GM21576 (cell line): ENCODE results near the gene MINAR2.
A peak's percentile ranks its signal among the peaks of the same experiment; 100 is the strongest.

ENCODE experiments used
- ATAC-seq: cut with Tn5 transposase; IDR thresholded peaks from one replicate; pipeline ENCODE4 v1.9.1; 2021; ENCODE audit warnings: mild to moderate bottlenecking, moderate library complexity; ENCODE audit not compliant: unreplicated experiment

The MINAR2 gene

GRCh38 chr5:129771058-129771838 lies 23.4 kb downstream of the MINAR2 start:
- ATAC-seq = peak; percentile 57

DNA sequence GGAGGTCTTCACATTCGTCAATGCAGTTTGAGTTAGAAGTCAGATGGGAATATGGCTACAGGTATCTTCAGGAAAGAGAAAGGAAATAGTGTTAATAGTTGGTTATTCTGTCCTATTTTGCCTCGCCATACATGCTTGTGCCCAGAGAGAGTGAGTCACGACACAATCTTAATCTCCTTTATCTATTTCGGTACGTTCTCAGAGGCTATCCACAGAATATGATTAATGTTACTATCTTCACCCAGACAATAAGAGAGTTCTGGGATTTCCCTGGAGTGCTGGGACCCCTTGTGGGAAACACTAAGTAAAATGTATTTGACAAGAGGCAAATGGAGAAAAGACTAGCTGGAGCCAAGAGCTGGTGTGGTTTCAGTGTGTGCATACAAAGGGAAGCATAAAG lies 25.5 kb downstream of the MINAR2 start:
- no peak for ATAC-seq

- no peak for ATAC-seq
Observed at GRCh38 chr5:129781594-129781993, 33.7 kb downstream of the MINAR2 start.

DNA sequence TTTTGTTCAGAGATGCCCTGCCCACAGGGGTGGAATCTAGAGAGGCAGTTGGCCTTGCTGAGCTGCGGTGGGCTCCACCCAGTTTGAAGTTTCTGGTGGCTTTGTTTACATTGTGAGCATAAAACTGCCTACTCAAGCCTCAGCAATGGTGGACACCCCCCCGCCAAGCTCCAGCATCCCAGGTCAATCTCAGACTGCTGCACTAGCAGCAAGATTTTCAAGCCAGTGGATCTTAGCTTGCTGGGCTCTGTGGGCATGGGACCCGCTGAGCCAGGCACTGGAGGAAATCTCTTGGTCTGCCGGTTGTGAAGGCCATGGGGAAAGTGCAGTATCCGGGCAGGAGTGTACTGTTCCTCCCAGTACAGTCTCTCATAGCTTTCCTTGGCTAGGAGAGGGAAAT lies 55.5 kb downstream of the MINAR2 start:
- ATAC-seq = no peak

DNA sequence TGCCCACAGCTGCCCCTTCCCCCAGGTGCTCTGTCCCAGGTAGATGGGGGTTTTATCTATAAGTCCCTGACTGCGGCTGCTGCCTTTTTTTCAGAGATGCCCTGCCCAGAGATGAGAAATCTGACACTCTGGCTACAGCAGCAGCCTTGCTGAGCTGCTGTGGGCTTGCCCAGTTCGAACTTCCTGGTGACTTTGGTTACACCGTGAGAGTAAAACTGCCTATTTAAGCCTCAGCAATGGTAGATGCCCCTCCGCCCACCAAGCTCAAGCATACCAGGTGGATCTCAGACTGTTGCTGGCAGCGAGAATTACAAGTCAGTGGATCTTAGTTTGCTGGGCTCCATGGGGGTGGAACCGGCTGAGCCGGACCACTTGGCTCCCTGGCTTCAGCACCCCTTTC lies 56.8 kb downstream of the MINAR2 start:
- ATAC-seq = no peak

DNA sequence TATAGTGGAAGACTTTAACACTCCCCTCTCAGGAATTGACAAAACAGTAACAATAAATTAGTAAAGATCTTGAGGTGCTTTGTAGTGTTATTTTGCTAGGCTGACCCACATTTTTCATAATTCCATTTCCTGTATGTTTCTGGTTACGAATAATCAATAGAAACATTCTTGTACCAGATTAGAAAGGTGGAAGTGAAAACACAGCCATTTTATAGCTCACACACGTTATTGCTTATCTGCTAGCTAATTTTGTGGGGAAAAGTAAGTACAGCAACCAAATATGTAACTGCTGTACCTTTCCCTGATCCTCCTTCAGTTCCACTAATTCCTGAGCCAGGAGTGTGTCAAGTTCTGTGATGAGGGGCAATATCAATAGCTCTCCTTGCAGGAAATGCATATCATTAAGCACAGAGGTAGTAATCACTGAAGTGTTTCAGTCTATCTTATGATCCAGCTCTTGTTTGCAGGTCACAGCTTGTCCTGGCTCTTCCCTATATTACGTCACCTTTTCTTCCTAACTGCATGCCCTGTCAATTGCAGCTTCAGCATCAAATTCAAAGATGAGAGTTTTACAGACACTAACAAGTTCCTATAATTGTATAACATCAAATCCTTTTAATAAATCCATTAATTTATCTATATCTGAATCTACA lies 59.4 kb downstream of the MINAR2 start:
- no peak for ATAC-seq
